Thyroid gland (tissue), 4 donors: ENCODE results near the gene CELF5.

Source experiments
- POLR2A ChIP-seq, 2 donors: fragments of 450-650 bp; IDR thresholded peaks; one replicate each; pipeline ENCODE4 v1.6.1; 2017; ENCODE audit warnings: antibody characterized with exemption in 2 of 2, mild to moderate bottlenecking in 2 of 2, moderate library complexity in 1 of 2
- TF ChIP-seq, protein P1 (sequence below), 6 experiments: fragments of 200-600 bp in 3 of 6; fragments of 450-650 bp in 3 of 6; sonication (generic) in 3 of 6; IDR thresholded peaks; one replicate each; pipeline ENCODE4 v1.5.1; 2016 to 2019; ENCODE audit warnings: antibody characterized with exemption in 6 of 6, mild to moderate bottlenecking in 2 of 6, inconsistent platforms in 1 of 6, moderate library complexity in 1 of 6

DNA sequence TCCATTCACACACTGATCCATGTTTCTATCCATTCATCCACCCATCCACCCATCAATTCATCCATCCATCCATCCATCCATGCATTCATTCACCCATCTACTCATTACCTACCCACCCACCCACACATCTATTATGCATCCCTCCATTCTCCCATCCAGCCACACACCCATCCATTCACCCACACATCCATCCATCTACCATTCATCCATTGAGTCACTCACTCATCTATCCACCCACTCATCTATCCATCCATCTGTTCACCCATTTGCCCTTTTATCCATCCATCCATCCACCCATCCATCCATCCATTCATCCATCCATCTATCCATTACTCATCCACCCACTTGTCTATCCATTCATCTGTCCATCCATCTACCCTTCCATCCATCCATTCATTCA lies 30.1 kb downstream of the CELF5 start:
- TF ChIP-seq, protein P1, sequence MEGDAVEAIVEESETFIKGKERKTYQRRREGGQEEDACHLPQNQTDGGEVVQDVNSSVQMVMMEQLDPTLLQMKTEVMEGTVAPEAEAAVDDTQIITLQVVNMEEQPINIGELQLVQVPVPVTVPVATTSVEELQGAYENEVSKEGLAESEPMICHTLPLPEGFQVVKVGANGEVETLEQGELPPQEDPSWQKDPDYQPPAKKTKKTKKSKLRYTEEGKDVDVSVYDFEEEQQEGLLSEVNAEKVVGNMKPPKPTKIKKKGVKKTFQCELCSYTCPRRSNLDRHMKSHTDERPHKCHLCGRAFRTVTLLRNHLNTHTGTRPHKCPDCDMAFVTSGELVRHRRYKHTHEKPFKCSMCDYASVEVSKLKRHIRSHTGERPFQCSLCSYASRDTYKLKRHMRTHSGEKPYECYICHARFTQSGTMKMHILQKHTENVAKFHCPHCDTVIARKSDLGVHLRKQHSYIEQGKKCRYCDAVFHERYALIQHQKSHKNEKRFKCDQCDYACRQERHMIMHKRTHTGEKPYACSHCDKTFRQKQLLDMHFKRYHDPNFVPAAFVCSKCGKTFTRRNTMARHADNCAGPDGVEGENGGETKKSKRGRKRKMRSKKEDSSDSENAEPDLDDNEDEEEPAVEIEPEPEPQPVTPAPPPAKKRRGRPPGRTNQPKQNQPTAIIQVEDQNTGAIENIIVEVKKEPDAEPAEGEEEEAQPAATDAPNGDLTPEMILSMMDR (IDR thresholded peaks at IDR 0.05), result no peak
- TF ChIP-seq POLR2A (IDR thresholded peaks at IDR 0.05), result no peak
